OCI-LY1 (cell line): ENCODE measurements around the gene CASKIN2.

Experiments
- H2AFZ ChIP-seq: fragments of 200-600 bp; sonication (generic), shearing (Covaris generic); 2 replicates; pipeline ENCODE4 v1.6.0; 2014; ENCODE audit warnings: antibody characterized with exemption, mild to moderate bottlenecking, low read length
- H3F3A ChIP-seq: fragments of 200-600 bp; sonication (generic), shearing (Covaris generic); 2 replicates; pipeline ENCODE4 v1.6.0; 2014; ENCODE audit warnings: mild to moderate bottlenecking, antibody characterized with exemption, low read length, moderate library complexity; ENCODE audit not compliant: insufficient read depth
- H3K27ac ChIP-seq: fragments of 200-600 bp; sonication (generic); 2 replicates; pipeline ENCODE4 v1.5.1; 2014; ENCODE audit warnings: low read length, mixed run types, mild to moderate bottlenecking, low read depth; ENCODE audit not compliant: poor library complexity, severe bottlenecking
- H3K27me3 ChIP-seq: fragments of 200-600 bp; sonication (generic); 2 replicates; pipeline ENCODE4 v1.6.0; 2014; ENCODE audit warnings: antibody characterized with exemption, mild to moderate bottlenecking, low read length, moderate library complexity; ENCODE audit not compliant: insufficient read depth
- H3K36me3 ChIP-seq: fragments of 200-600 bp; sonication (generic); 2 replicates; pipeline ENCODE4 v1.6.1; 2014; ENCODE audit warnings: mild to moderate bottlenecking, antibody characterized with exemption, low read length, moderate library complexity, mixed read lengths; ENCODE audit not compliant: insufficient read depth
- H3K4me1 ChIP-seq: fragments of 200-600 bp; sonication (generic); 2 replicates; pipeline ENCODE4 v1.5.1; 2014; ENCODE audit warnings: mild to moderate bottlenecking, low read length, moderate library complexity; ENCODE audit not compliant: insufficient read depth, severe bottlenecking
- H3K4me2 ChIP-seq: fragments of 200-600 bp; sonication (generic), shearing (Covaris generic); 2 replicates; pipeline ENCODE4 v1.6.1; 2014; ENCODE audit warnings: low read length
- H3K4me3 ChIP-seq: fragments of 200-600 bp; sonication (generic); 2 replicates; pipeline ENCODE4 v1.5.1; 2014; ENCODE audit warnings: low read length, low read depth, mild to moderate bottlenecking, mixed read lengths; ENCODE audit not compliant: poor library complexity, severe bottlenecking
- H3K79me2 ChIP-seq: fragments of 200-600 bp; shearing (Covaris generic); 2 replicates; pipeline ENCODE4 v1.6.1; 2016; ENCODE audit warnings: mixed run types, low read length, mixed read lengths; ENCODE audit not compliant: insufficient read depth
- H3K9ac ChIP-seq: fragments of 200-600 bp; sonication (generic), shearing (Covaris generic); 2 replicates; pipeline ENCODE4 v1.6.1; 2014; ENCODE audit warnings: mild to moderate bottlenecking, low read length, mixed read lengths
- H3K9me2 ChIP-seq: fragments of 200-600 bp; sonication (generic), shearing (Covaris generic); 2 replicates; pipeline ENCODE4 v1.6.1; 2014; ENCODE audit warnings: low read depth, mild to moderate bottlenecking, low read length, mixed read lengths
- H3K9me3 ChIP-seq: fragments of 200-600 bp; shearing (Covaris generic); 2 replicates; pipeline ENCODE4 v1.6.1; 2014; ENCODE audit warnings: low read length, mixed read lengths
- H4K20me1 ChIP-seq: fragments of 200-600 bp; sonication (generic), shearing (Covaris generic); 2 replicates; pipeline ENCODE4 v1.6.0; 2016; ENCODE audit warnings: mild to moderate bottlenecking, low read length; ENCODE audit not compliant: insufficient read depth
- EZH2 ChIP-seq: fragments of 200-600 bp; sonication (generic), shearing (Covaris generic); IDR thresholded peaks from 2 replicates; pipeline ENCODE4 v1.8.0; 2017; ENCODE audit warnings: borderline replicate concordance, mixed run types, mild to moderate bottlenecking, antibody characterized with exemption, low read length, moderate library complexity, mixed read lengths
- TF ChIP-seq, protein P1 (sequence below): fragments of 200-600 bp; sonication (generic), shearing (Covaris generic); IDR thresholded peaks from 2 replicates; pipeline ENCODE4 v1.5.1; 2017; ENCODE audit warnings: mild to moderate bottlenecking, antibody characterized with exemption, low read length, moderate library complexity, mixed read lengths

CASKIN2 gene

DNA sequence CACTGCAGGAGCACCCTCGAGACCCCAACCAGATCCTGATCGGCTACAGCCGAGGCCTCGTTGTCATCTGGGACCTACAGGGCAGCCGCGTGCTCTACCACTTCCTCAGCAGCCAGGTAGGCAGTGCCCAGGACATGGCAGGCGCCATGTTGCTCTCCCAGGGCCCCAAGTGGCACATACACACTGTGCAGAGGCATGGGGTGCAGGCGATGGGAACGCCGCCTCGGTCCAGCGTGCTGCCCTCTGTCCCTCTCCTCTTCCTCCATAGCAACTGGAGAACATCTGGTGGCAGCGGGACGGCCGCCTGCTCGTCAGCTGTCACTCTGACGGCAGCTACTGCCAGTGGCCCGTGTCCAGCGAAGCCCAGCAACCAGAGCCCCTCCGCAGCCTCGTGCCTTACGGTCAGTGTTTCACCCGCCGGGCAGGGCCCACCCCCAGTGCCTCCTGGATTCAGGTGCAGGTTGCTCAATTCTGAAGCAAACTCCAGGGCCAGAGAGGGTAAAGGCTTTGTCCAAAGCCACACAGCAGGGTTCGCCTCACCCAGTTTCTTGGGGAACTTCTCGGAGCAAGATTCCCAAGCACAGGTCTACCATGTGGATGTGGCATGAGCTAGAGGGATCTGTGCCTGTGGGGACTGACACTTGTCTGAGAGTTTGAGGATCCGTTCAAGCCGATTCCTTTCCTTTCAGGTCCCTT, 47.9 kb upstream of the CASKIN2 start:
- Histone ChIP-seq H3K27me3 (peaks cover 6% of the 10 kb centered on the region), H3F3A (no peaks in the 10 kb centered on the region), H3K9ac (no peak overlapping the region), H3K4me1 (no peaks in the 10 kb centered on the region), H3K9me2 (no peaks in the 10 kb centered on the region), H3K4me2 (no peak overlapping the region), H3K27ac (no peak overlapping the region), H4K20me1 (no peaks in the 10 kb centered on the region), H3K36me3 (no peaks in the 10 kb centered on the region), H3K79me2 (no peaks in the 10 kb centered on the region), H3K9me3 (no peaks in the 10 kb centered on the region), H2AFZ (no peak overlapping the region), H3K4me3 (no peak overlapping the region)
- TF ChIP-seq EZH2, result no peak
- TF ChIP-seq, protein P1, sequence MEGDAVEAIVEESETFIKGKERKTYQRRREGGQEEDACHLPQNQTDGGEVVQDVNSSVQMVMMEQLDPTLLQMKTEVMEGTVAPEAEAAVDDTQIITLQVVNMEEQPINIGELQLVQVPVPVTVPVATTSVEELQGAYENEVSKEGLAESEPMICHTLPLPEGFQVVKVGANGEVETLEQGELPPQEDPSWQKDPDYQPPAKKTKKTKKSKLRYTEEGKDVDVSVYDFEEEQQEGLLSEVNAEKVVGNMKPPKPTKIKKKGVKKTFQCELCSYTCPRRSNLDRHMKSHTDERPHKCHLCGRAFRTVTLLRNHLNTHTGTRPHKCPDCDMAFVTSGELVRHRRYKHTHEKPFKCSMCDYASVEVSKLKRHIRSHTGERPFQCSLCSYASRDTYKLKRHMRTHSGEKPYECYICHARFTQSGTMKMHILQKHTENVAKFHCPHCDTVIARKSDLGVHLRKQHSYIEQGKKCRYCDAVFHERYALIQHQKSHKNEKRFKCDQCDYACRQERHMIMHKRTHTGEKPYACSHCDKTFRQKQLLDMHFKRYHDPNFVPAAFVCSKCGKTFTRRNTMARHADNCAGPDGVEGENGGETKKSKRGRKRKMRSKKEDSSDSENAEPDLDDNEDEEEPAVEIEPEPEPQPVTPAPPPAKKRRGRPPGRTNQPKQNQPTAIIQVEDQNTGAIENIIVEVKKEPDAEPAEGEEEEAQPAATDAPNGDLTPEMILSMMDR, result no peak

DNA sequence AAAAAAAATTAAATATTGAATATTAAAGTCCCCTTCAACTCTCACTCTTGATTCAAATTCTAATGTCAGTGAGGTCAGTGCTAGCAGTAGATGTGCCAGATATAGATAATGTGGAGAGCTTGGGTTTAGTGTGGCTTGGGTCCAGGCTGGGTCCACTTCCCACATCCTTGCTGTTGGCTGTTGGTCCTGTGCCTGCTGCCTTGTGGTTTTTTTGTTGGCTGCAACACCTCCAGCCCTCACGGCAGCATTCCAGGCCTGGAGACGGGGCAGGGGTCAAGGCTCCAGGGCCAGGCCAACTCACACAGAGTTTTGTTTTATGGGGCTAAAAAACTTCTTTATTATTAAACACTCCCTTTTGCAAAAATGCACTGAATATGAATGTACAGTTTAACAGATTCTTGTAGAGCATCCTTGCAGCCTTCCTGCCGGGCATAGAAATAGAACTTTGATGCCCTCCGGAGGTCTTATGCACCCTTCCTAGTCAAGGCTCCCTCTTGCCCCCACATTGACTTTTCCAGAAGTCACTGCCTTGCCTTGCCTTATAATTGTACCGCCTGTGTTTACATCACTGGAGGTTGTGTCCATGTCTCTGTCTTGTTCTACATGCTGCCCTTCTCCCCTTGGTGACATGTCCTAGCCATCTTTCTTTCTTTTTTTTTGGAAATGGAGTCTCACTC, 46.7 kb upstream of the CASKIN2 start:
- H3K27ac ChIP-seq, result no peak overlapping the region
- peaks cover 6% of the 10 kb centered on the region for H3K27me3 ChIP-seq
- H4K20me1 ChIP-seq, result no peaks in the 10 kb centered on the region
- H3K36me3 ChIP-seq, result no peaks in the 10 kb centered on the region
- no peaks in the 10 kb centered on the region for H3F3A ChIP-seq
- H3K9me2 ChIP-seq, result no peaks in the 10 kb centered on the region
- TF ChIP-seq EZH2, result no peak
- TF ChIP-seq, protein P1, result no peak
- H3K4me2 ChIP-seq, result no peak overlapping the region
- H3K4me3 ChIP-seq, result no peak overlapping the region
- H3K9ac ChIP-seq, result no peak overlapping the region
- no peaks in the 10 kb centered on the region for H3K4me1 ChIP-seq
- no peaks in the 10 kb centered on the region for H3K79me2 ChIP-seq
- no peak overlapping the region for H2AFZ ChIP-seq
- H3K9me3 ChIP-seq, result no peaks in the 10 kb centered on the region

DNA sequence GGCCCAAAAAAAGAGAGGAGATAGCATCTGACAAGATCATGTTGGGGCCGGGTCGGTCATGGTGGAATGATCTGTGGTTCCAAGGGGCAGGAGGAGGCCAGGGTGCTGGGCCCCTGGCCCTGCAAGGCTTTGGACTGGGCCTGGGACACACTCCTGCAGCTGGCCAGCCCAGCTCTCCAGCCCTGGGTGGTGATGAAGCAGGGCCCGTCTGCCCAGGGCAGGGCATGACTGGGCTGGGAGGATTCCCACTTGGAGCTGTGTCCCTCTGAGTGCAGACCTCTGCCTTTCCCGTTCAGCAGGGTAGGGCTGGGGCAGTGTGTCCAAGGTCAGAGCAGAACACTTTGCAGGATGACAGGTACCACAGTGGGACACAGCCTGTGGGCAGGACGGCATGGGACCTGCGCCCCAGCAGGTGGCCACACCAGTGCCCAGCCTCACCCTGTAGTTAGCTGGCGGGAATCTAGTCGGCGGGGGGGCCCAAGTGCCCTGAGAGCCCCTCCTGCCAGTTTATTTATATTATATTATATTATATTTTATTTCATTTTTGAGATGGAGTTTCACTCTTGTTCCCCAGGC, 44.7 kb upstream of the CASKIN2 start:
- no peaks in the 10 kb centered on the region for H4K20me1 ChIP-seq
- no peak for TF ChIP-seq EZH2
- TF ChIP-seq, protein P1, result no peak
- no peak overlapping the region for H2AFZ ChIP-seq
- H3K27ac ChIP-seq, result no peak overlapping the region
- H3K4me1 ChIP-seq, result no peaks in the 10 kb centered on the region
- H3K79me2 ChIP-seq, result no peaks in the 10 kb centered on the region
- H3K9me3 ChIP-seq, result no peaks in the 10 kb centered on the region
- no peaks in the 10 kb centered on the region for H3F3A ChIP-seq
- peaks cover 6% of the 10 kb centered on the region for H3K27me3 ChIP-seq
- H3K9me2 ChIP-seq, result no peaks in the 10 kb centered on the region
- H3K4me3 ChIP-seq, result no peak overlapping the region
- H3K36me3 ChIP-seq, result no peaks in the 10 kb centered on the region
- H3K4me2 ChIP-seq, result no peak overlapping the region
- no peak overlapping the region for H3K9ac ChIP-seq
